ENCODE data around the gene THBS1.

THBS1 gene

DNA sequence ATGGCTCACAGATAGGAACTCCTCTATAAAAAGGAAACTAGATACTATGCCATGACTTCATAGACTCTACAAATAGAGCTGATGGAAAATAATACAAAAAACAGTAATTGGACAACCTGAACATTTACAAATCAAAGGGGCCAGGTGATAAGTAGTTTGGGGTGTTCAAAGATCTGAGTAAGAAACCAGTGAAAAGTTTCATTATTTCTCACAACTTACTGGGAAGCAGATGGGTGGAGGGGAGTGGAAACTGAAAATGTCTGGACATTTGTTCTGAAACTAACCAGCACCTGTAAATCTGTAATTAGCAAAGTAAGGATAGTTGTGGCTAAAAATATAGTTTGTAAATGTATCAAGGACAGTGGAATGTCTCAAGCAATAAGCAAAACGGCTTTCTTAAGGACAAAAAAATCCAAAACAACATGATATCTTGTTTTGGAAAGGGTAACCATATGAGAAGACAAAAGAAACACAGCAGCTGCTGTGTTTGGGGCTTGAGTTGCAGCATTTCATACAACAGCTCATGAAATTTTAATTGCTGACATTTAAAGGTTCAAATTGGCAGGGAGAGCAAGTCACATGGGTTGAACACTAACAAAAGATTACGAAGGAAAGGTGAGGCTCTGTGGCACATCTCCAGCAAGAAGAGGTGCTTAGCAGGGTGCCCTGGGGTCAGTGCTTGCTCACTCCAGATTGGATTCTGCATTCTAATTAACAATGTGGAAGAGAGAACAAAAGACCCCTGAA is 26.8 kb upstream of the THBS1 start:
- TF ChIP-seq EGR1 (IDR thresholded peaks at IDR 0.05), result no peak
- 0 out of 2 replicates have a peak, but pooled peaks have one; percentile 35 for TF ChIP-seq NFIC (IDR thresholded peaks at IDR 0.05)
- TF ChIP-seq, protein P1, sequence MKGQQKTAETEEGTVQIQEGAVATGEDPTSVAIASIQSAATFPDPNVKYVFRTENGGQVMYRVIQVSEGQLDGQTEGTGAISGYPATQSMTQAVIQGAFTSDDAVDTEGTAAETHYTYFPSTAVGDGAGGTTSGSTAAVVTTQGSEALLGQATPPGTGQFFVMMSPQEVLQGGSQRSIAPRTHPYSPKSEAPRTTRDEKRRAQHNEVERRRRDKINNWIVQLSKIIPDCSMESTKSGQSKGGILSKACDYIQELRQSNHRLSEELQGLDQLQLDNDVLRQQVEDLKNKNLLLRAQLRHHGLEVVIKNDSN (IDR thresholded peaks at IDR 0.05), result peak; percentile 27; the same call in 1 of the 2 replicates
- TF ChIP-seq, protein P2, sequence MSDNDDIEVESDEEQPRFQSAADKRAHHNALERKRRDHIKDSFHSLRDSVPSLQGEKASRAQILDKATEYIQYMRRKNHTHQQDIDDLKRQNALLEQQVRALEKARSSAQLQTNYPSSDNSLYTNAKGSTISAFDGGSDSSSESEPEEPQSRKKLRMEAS (IDR thresholded peaks at IDR 0.05), result no peak
- no peak for TF ChIP-seq TAF1 (IDR thresholded peaks at IDR 0.05; ENCODE audit: low read depth)

DNA sequence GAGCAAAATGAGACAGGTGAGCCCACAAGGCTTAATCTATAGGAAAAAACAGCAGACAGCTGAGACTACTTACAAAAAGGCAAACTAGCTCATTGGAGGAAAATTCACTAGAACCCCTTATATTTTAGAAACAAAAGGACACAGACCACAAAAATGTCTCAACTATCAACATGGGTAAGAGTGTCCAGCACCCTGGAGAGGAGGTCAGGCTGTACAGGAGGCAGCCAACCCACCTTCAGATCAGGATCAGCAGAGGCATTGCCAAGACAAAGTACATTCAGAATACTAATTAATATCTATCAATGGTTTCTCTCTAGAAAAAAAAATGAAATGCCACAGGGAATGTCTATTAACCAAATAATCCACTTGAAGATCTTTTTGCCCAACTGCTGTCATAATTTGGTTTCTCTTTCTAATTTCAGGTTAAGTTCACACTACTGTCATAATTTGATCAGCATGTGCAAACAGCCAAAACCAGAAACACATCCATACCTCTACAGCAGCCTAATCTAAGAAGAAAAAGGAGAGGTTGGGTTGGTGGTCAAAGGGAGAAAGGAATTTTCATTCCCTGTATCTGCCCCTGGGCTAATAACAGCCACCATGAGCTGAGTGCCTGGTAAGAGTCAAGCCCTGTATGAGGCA is 26.0 kb upstream of the THBS1 start:
- TF ChIP-seq, protein P3, sequence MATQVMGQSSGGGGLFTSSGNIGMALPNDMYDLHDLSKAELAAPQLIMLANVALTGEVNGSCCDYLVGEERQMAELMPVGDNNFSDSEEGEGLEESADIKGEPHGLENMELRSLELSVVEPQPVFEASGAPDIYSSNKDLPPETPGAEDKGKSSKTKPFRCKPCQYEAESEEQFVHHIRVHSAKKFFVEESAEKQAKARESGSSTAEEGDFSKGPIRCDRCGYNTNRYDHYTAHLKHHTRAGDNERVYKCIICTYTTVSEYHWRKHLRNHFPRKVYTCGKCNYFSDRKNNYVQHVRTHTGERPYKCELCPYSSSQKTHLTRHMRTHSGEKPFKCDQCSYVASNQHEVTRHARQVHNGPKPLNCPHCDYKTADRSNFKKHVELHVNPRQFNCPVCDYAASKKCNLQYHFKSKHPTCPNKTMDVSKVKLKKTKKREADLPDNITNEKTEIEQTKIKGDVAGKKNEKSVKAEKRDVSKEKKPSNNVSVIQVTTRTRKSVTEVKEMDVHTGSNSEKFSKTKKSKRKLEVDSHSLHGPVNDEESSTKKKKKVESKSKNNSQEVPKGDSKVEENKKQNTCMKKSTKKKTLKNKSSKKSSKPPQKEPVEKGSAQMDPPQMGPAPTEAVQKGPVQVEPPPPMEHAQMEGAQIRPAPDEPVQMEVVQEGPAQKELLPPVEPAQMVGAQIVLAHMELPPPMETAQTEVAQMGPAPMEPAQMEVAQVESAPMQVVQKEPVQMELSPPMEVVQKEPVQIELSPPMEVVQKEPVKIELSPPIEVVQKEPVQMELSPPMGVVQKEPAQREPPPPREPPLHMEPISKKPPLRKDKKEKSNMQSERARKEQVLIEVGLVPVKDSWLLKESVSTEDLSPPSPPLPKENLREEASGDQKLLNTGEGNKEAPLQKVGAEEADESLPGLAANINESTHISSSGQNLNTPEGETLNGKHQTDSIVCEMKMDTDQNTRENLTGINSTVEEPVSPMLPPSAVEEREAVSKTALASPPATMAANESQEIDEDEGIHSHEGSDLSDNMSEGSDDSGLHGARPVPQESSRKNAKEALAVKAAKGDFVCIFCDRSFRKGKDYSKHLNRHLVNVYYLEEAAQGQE (IDR thresholded peaks at IDR 0.05; ENCODE audit: low read depth), result no peak
- TF ChIP-seq CEBPB (IDR thresholded peaks at IDR 0.05) (no peak), CREB1 (IDR thresholded peaks at IDR 0.05; ENCODE audit: low read depth) (no peak), TAF1 (IDR thresholded peaks at IDR 0.05; ENCODE audit: low read depth) (no peak), FOXM1 (IDR thresholded peaks at IDR 0.05; ENCODE audit: borderline replicate concordance, low read depth) (no peak), NFIC (IDR thresholded peaks at IDR 0.05) (no peak), EGR1 (IDR thresholded peaks at IDR 0.05) (no peak), TEAD4 (IDR thresholded peaks at IDR 0.05) (no peak)
- TF ChIP-seq, protein P1 (IDR thresholded peaks at IDR 0.05), result no peak

DNA sequence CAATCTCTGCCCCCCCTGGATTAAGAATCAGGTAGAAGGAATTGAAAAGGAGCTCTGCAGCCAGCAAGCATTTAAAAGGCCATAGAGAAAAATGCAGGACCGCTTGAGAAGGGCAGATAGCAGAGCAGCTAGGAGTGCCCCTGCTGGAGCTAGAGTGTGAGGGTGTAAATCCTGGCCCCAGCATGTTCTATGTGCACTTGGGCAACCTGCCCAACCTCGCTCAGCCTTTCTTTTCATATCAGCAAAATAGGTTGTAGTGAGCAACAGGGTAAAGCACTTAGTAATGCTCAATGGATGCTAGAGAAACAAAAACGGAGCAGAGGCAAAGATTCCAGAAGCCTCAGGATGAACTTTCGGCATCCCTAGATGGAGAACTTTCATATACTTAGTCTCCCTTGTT is 25.0 kb upstream of the THBS1 start:
- TF ChIP-seq NFIC (IDR thresholded peaks at IDR 0.05) (no peak), EGR1 (IDR thresholded peaks at IDR 0.05) (no peak), TEAD4 (IDR thresholded peaks at IDR 0.05) (no peak), ZBTB7A (IDR thresholded peaks at IDR 0.05; ENCODE audit: low read depth) (no peak), CEBPB (IDR thresholded peaks at IDR 0.05) (no peak), EP300 (IDR thresholded peaks at IDR 0.05; ENCODE audit: borderline replicate concordance) (no peak), RAD21 (IDR thresholded peaks at IDR 0.05; ENCODE audit: low read depth) (no peak), TAF1 (IDR thresholded peaks at IDR 0.05; ENCODE audit: low read depth) (no peak), TCF12 (IDR thresholded peaks at IDR 0.05; ENCODE audit: low read depth) (no peak), CREB1 (IDR thresholded peaks at IDR 0.05; ENCODE audit: low read depth) (no peak), YY1 (IDR thresholded peaks at IDR 0.05; ENCODE audit: low read depth) (no peak)
- TF ChIP-seq, protein P2 (IDR thresholded peaks at IDR 0.05), result no peak
- TF ChIP-seq, protein P1 (IDR thresholded peaks at IDR 0.05), result no peak
- TF ChIP-seq, protein P3 (IDR thresholded peaks at IDR 0.05; ENCODE audit: low read depth), result no peak

DNA sequence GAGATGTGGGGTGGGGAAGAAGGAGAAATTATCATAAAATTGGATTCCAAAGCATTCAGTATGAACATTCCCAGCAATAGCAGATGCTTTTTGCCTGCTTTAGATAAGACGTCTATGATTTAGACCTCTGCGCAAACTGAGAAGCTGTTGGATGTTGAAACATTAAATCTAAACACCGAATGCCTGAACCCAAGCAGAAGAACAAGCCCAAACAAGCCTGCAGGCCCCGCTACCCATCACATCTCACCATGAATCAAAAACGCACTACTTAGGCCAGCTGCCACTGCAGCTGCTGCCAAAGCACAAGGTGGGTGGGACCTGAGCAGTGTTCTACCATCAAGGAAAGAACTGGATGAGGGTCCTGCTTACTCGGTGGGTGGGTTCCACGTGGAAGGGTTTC is 24.4 kb upstream of the THBS1 start:
- TF ChIP-seq YY1 (IDR thresholded peaks at IDR 0.05; ENCODE audit: low read depth) (no peak), CEBPB (IDR thresholded peaks at IDR 0.05) (no peak), EP300 (IDR thresholded peaks at IDR 0.05; ENCODE audit: borderline replicate concordance) (no peak), TAF1 (IDR thresholded peaks at IDR 0.05; ENCODE audit: low read depth) (no peak), RAD21 (IDR thresholded peaks at IDR 0.05; ENCODE audit: low read depth) (no peak), NFIC (IDR thresholded peaks at IDR 0.05) (no peak), TCF12 (IDR thresholded peaks at IDR 0.05; ENCODE audit: low read depth) (no peak), CREB1 (IDR thresholded peaks at IDR 0.05; ENCODE audit: low read depth) (no peak), EGR1 (IDR thresholded peaks at IDR 0.05) (no peak)
- TF ChIP-seq, protein P3 (IDR thresholded peaks at IDR 0.05; ENCODE audit: low read depth), result no peak

All from Ishikawa (cell line).